Measurements from ENCODE around the gene SMIM13. TPM values are rescaled to one million over a fixed set of nuclear protein-coding genes. Genes with fewer than 3 reads are reported as not detected.

SMIM13 gene
- total RNA-seq, 1 experiment from 2014 or later: 22.2 TPM

DNA sequence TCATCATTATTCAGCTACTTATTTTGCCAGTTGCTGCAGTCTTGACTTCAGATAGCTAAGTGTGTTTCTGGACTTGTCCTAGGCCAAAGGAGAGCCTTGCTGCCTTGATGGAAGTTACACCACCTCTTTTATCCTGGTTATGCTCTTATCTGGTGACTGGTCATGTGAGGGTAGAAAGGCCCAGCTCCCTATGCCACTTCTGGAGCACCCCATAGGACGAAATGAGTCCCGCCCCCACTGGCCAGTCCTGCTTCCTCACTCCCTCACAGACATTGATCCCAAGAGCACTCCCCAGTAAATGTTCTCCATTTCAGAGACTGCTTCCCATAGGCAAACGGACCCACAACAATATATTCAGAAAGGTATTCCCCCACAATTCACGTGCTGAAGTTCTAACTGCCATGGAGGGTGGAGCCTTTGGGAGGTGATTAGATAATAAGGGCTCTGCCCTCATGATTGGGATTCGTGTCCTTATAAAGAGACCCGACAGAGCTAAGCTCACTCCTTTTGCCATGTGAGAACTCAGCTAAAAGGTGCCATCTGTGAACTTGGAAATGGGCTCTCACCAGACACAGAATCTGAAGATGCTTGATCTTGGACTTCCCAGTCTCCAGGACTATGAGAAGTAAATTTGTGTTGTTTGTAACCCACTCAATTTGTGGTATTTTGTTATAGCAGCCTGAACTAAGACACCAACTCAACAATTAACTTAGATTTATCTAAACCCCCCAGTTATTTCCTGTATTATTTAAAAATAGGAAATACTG is 28.0 kb upstream of the SMIM13 start:
- Histone ChIP-seq H3K9me3 (ENCODE audit: insufficient read depth, low read depth) (no peaks in the 10 kb centered on the region), H3K79me2 (ENCODE audit: low read depth) (no peaks in the 10 kb centered on the region), H4K20me1 (ENCODE audit: insufficient read depth) (no peaks in the 10 kb centered on the region), H2AFZ (no peak overlapping the region), H3K4me3 (no peak overlapping the region), H3K27ac (no peak overlapping the region), H3F3A (ENCODE audit: insufficient read depth, low read depth) (no peaks in the 10 kb centered on the region), H3K4me1 (replicated peaks; ENCODE audit: insufficient read depth) (no peaks in the 10 kb centered on the region), H3K36me3 (ENCODE audit: low read depth) (no peaks in the 10 kb centered on the region), H3K9me2 (ENCODE audit: insufficient read depth) (no peaks in the 10 kb centered on the region), H3K4me2 (no peak overlapping the region), H3K27me3 (ENCODE audit: insufficient read depth, low read depth) (no peaks in the 10 kb centered on the region)
- intact Hi-C loops (cut with micrococcal nuclease; ENCODE audit: unreplicated experiment): loop anchor here (5.0 to 10.0 kb wide), 2 partner anchors 261 to 628 kb away; no protein-coding TSS in a partner anchor
- no TSS peak for BruUV-seq (replicated peaks)
- POLR2A ChIA-PET (ENCODE audit: unreplicated experiment): interaction anchor here (0.8 kb wide), 1 partner anchor 31 kb away, joined by 5 read pairs; no protein-coding TSS in a partner anchor
- TF ChIP-seq, protein P1, sequence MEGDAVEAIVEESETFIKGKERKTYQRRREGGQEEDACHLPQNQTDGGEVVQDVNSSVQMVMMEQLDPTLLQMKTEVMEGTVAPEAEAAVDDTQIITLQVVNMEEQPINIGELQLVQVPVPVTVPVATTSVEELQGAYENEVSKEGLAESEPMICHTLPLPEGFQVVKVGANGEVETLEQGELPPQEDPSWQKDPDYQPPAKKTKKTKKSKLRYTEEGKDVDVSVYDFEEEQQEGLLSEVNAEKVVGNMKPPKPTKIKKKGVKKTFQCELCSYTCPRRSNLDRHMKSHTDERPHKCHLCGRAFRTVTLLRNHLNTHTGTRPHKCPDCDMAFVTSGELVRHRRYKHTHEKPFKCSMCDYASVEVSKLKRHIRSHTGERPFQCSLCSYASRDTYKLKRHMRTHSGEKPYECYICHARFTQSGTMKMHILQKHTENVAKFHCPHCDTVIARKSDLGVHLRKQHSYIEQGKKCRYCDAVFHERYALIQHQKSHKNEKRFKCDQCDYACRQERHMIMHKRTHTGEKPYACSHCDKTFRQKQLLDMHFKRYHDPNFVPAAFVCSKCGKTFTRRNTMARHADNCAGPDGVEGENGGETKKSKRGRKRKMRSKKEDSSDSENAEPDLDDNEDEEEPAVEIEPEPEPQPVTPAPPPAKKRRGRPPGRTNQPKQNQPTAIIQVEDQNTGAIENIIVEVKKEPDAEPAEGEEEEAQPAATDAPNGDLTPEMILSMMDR (conservative IDR thresholded peaks at IDR 0.05): no peak
- TF ChIP-seq EZH2 (IDR thresholded peaks at IDR 0.05; ENCODE audit: low read depth): no peak
- no peak for DNase-seq
- CTCF ChIA-PET: interaction anchor here (0.5 to 0.9 kb wide), 5 partner anchors 371 to 1686 kb away, joined by 3 to 18 read pairs (median 3); partner anchors contain the start of gene PAK1IP1

DNA sequence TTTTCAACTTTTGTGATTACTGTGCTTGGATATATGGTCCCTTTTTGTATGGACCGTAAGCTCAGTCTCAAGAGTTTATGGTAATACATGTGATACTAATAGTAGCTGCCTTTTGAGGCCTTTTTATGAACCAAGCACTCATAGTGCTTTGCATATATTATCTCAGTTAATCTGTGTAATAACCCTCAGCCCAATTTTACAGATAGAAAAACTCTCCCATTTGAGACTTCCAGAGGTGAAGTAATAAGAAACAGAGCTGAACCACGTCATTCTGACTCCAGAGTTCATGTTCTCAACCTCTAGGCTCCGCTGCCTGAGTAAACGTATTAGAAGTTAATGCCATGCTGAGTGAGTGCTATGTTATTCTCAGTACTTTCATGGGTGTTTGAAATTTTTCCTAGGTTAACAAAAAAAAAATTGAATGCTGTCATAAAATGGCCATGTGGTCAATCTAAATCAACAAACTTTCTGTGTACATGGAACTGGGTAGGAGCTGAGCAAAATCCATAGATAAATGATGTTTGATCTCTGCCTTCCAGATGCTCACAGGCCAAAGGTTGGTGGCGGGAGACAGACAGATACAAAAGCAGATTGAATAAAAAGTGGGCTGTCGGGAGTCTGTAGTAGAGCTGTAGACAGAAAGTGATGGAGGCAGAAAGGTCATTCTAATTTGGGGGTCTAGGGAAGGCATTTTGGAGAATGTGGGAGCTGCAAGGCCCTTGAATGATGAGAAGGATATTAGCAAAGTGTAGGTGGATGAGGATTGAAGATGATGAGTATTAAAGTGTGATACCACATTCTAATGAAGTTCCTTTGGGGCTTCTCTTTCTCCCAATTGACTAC is 26.9 kb upstream of the SMIM13 start:
- no peaks in the 10 kb centered on the region for H3K79me2 ChIP-seq (ENCODE audit: low read depth)
- H3K27me3 ChIP-seq (ENCODE audit: insufficient read depth, low read depth): no peaks in the 10 kb centered on the region
- H2AFZ ChIP-seq: no peak overlapping the region
- POLR2A ChIA-PET (ENCODE audit: unreplicated experiment): no interaction called here
- H3K27ac ChIP-seq: no peak overlapping the region
- intact Hi-C loops (cut with micrococcal nuclease; ENCODE audit: unreplicated experiment): loop anchor here (5.0 to 10.0 kb wide), 2 partner anchors 262 to 629 kb away; no protein-coding TSS in a partner anchor
- H3K4me3 ChIP-seq: no peak overlapping the region
- H3F3A ChIP-seq (ENCODE audit: insufficient read depth, low read depth): no peaks in the 10 kb centered on the region
- no peak overlapping the region for H3K4me2 ChIP-seq
- BruUV-seq (replicated peaks): no TSS peak
- H3K9me3 ChIP-seq (ENCODE audit: insufficient read depth, low read depth): no peaks in the 10 kb centered on the region
- TF ChIP-seq EZH2 (IDR thresholded peaks at IDR 0.05; ENCODE audit: low read depth): no peak
- TF ChIP-seq, protein P1 (conservative IDR thresholded peaks at IDR 0.05): no peak
- H3K4me1 ChIP-seq (replicated peaks; ENCODE audit: insufficient read depth): no peaks in the 10 kb centered on the region
- H4K20me1 ChIP-seq (ENCODE audit: insufficient read depth): no peaks in the 10 kb centered on the region
- no peak for DNase-seq
- CTCF ChIA-PET: interaction anchor here (1.2 kb wide), 1 partner anchor 115 kb away, joined by 5 read pairs; no protein-coding TSS in a partner anchor
- no peaks in the 10 kb centered on the region for H3K36me3 ChIP-seq (ENCODE audit: low read depth)
- no peaks in the 10 kb centered on the region for H3K9me2 ChIP-seq (ENCODE audit: insufficient read depth)

DNA sequence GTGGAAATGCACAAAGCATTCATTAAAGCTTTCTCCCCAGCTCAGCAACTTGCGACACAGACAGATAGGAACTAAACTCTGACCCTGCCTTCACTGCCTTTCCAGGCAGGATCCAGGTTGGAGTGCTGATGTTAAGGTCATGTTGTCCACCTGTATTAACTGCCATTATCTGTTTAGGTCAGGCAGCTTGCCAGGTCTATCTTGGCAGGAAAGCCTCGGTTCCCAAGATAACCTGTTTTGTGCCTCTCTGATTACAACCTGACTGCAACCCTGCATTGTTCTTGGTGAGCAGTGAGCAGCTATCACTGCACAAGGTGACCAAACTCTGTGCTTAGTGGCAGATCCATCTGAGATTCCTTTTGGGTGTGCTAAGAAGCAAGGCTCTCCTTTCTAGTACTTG is 26.3 kb upstream of the SMIM13 start:
- H3K9me3 ChIP-seq (ENCODE audit: insufficient read depth, low read depth): no peaks in the 10 kb centered on the region
- BruUV-seq (replicated peaks): no TSS peak
- H3K27ac ChIP-seq: no peak overlapping the region
- no peaks in the 10 kb centered on the region for H3K36me3 ChIP-seq (ENCODE audit: low read depth)
- H4K20me1 ChIP-seq (ENCODE audit: insufficient read depth): no peaks in the 10 kb centered on the region
- H3K4me3 ChIP-seq: no peak overlapping the region
- H3K4me2 ChIP-seq: no peak overlapping the region
- no peak overlapping the region for H2AFZ ChIP-seq
- no peaks in the 10 kb centered on the region for H3F3A ChIP-seq (ENCODE audit: insufficient read depth, low read depth)
- H3K4me1 ChIP-seq (replicated peaks; ENCODE audit: insufficient read depth): no peaks in the 10 kb centered on the region
- TF ChIP-seq, protein P1 (conservative IDR thresholded peaks at IDR 0.05): no peak
- no peak for TF ChIP-seq EZH2 (IDR thresholded peaks at IDR 0.05; ENCODE audit: low read depth)
- intact Hi-C loops (cut with micrococcal nuclease; ENCODE audit: unreplicated experiment): loop anchor here (5.0 to 10.0 kb wide), 2 partner anchors 263 to 630 kb away; no protein-coding TSS in a partner anchor
- no peaks in the 10 kb centered on the region for H3K79me2 ChIP-seq (ENCODE audit: low read depth)
- no peaks in the 10 kb centered on the region for H3K9me2 ChIP-seq (ENCODE audit: insufficient read depth)
- POLR2A ChIA-PET (ENCODE audit: unreplicated experiment): no interaction called here
- CTCF ChIA-PET: interaction anchor here (1.2 kb wide), 1 partner anchor 116 kb away, joined by 5 read pairs; no protein-coding TSS in a partner anchor
- DNase-seq: peak in 1 of 2 experiments; percentile 19
- H3K27me3 ChIP-seq (ENCODE audit: insufficient read depth, low read depth): no peaks in the 10 kb centered on the region

Data from PC-9 (cell line).